GM23338 (cell line): ENCODE results near the gene LRMDA. TPM values are rescaled to one million over a fixed set of nuclear protein-coding genes. Genes with fewer than 3 reads are reported as not detected.

Source experiments
- ATAC-seq: fragments of 200-7000 bp; cut with Tn5 transposase; 3 replicates; pipeline ENCODE4 v1.9.1; 2020
- DNase-seq: peaks from one replicate; pipeline ENCODE4 v3.0.0-alpha.2; 2015; ENCODE audit warnings: low spot score
- H2AFZ ChIP-seq: fragments of 200-600 bp; sonication (generic); 2 replicates; pipeline ENCODE4 v1.8.0; 2016; ENCODE audit warnings: antibody characterized with exemption, mild to moderate bottlenecking, moderate library complexity
- H3F3A ChIP-seq: fragments of 200-600 bp; sonication (generic); replicated peaks from 2 replicates; pipeline ENCODE4 v1.8.0; 2017; ENCODE audit warnings: antibody characterized with exemption, mixed run types, low read depth
- H3K27ac ChIP-seq: fragments of 200-600 bp; sonication (generic); 2 replicates; pipeline ENCODE4 v1.6.1; 2016; ENCODE audit warnings: low read depth
- H3K27me3 ChIP-seq: fragments of 200-600 bp; sonication (generic); 2 replicates; pipeline ENCODE4 v1.8.0; 2016; ENCODE audit warnings: mild to moderate bottlenecking, mixed run types, moderate library complexity; ENCODE audit not compliant: insufficient read depth
- H3K36me3 ChIP-seq: fragments of 200-600 bp; sonication (generic); 2 replicates; pipeline ENCODE4 v1.8.0; 2016; ENCODE audit warnings: mild to moderate bottlenecking; ENCODE audit not compliant: insufficient read depth
- H3K4me1 ChIP-seq: fragments of 200-600 bp; sonication (generic); 2 replicates; pipeline ENCODE4 v1.8.0; 2016; ENCODE audit warnings: mild to moderate bottlenecking, moderate library complexity; ENCODE audit not compliant: insufficient read depth
- H3K4me2 ChIP-seq: fragments of 200-600 bp; sonication (generic); 2 replicates; pipeline ENCODE4 v1.7.1; 2017; ENCODE audit warnings: mixed run types
- H3K4me3 ChIP-seq: fragments of 200-600 bp; sonication (generic); 2 replicates; pipeline ENCODE4 v1.6.1; 2016; ENCODE audit warnings: mixed run types
- H3K79me2 ChIP-seq: fragments of 200-600 bp; sonication (generic); replicated peaks from 2 replicates; pipeline ENCODE4 v1.8.0; 2017; ENCODE audit warnings: mild to moderate bottlenecking; ENCODE audit not compliant: insufficient read depth
- H3K9me2 ChIP-seq: fragments of 200-600 bp; sonication (generic); 2 replicates; pipeline ENCODE4 v1.8.0; 2017; ENCODE audit not compliant: insufficient read depth
- H4K20me1 ChIP-seq: fragments of 200-600 bp; sonication (generic); replicated peaks from 2 replicates; pipeline ENCODE4 v1.8.0; 2017; ENCODE audit warnings: mild to moderate bottlenecking; ENCODE audit not compliant: insufficient read depth
- H3K27ac Mint-ChIP-seq: 2 replicates; pipeline ENCODE4 v1.8.0; 2020; ENCODE audit warnings: inconsistent platforms, mild to moderate bottlenecking, moderate library complexity, mixed read lengths
- H3K27me3 Mint-ChIP-seq: 3 replicates; pipeline ENCODE4 v1.8.0; 2022; ENCODE audit warnings: low read depth, mild to moderate bottlenecking, moderate library complexity, mixed read lengths, inconsistent platforms; ENCODE audit not compliant: insufficient read depth, poor library complexity
- H3K36me3 Mint-ChIP-seq: 3 replicates; pipeline ENCODE4 v1.8.0; 2021; ENCODE audit warnings: low read depth, mild to moderate bottlenecking, inconsistent platforms, moderate library complexity, mixed read lengths
- H3K4me1 Mint-ChIP-seq: 3 replicates; pipeline ENCODE4 v1.8.0; 2020; ENCODE audit warnings: mild to moderate bottlenecking, inconsistent platforms, mixed read lengths
- H3K4me3 Mint-ChIP-seq: 3 replicates; pipeline ENCODE4 v1.8.0; 2021; ENCODE audit warnings: moderate library complexity, mild to moderate bottlenecking, inconsistent platforms, mixed read lengths
- H3K9me3 Mint-ChIP-seq: 3 replicates; pipeline ENCODE4 v1.8.0; 2020; ENCODE audit warnings: moderate library complexity, mild to moderate bottlenecking, inconsistent platforms, mixed read lengths
- CREB1 ChIP-seq: fragments of 250-450 bp; sonication (Bioruptor Pico); IDR thresholded peaks from 2 replicates; pipeline ENCODE4 v1.5.0; 2020; ENCODE audit warnings: low read depth, mild to moderate bottlenecking, moderate library complexity
- EZH2 ChIP-seq: fragments of 200-600 bp; sonication (generic); IDR thresholded peaks from one replicate; pipeline ENCODE4 v1.8.0; 2017; ENCODE audit warnings: antibody characterized with exemption, mild to moderate bottlenecking, low read depth; ENCODE audit not compliant: unreplicated experiment
- EZH2phosphoT487 ChIP-seq: fragments of 200-600 bp; sonication (generic); IDR thresholded peaks from one replicate; pipeline ENCODE4 v1.8.1; 2018; ENCODE audit warnings: antibody characterized with exemption; ENCODE audit not compliant: unreplicated experiment
- JUNB ChIP-seq: IDR thresholded peaks from one replicate; pipeline ENCODE4 v1.6.1; 2016; ENCODE audit warnings: antibody characterized with exemption; ENCODE audit not compliant: unreplicated experiment
- NANOG ChIP-seq: IDR thresholded peaks from 2 replicates; pipeline ENCODE4 v1.6.1; 2016; ENCODE audit warnings: antibody characterized with exemption, borderline replicate concordance
- POLR2AphosphoS5 ChIP-seq: IDR thresholded peaks from 2 replicates; pipeline ENCODE4 v1.6.1; 2016; ENCODE audit warnings: antibody characterized with exemption, low read depth
- STAT1 ChIP-seq: IDR thresholded peaks from one replicate; pipeline ENCODE4 v1.6.1; 2016; ENCODE audit warnings: antibody characterized with exemption; ENCODE audit not compliant: unreplicated experiment
- ZNF114 ChIP-seq: fragments of 250-450 bp; sonication (Bioruptor Pico); IDR thresholded peaks from 2 replicates; pipeline ENCODE4 v1.5.0; 2020; ENCODE audit warnings: mild to moderate bottlenecking, moderate library complexity
- ZNF331 ChIP-seq: fragments of 250-450 bp; sonication (Bioruptor Pico); IDR thresholded peaks from 2 replicates; pipeline ENCODE4 v1.5.0; 2020; ENCODE audit warnings: low read depth, mild to moderate bottlenecking, moderate library complexity
- polyA plus RNA-seq: library from polyadenylated mRNA; unstranded; fragments of >200 nt; fragmentation: Nextera tagmentation; extraction: Ambion mirVana; gene quantifications from 2 replicates; pipeline ENCODE4 v1.2.1, GENCODE V29; 2016
- total RNA-seq: library from RNA; depleted of rRNA; stranded (reverse); fragments of >200 nt; shearing (Covaris generic); gene quantifications from 2 replicates; pipeline ENCODE4 v1.2.3, GENCODE V29; 2014
- TF ChIP-seq, protein P1 (sequence below): IDR thresholded peaks from one replicate; pipeline ENCODE4 v1.6.1; 2018; ENCODE audit warnings: antibody characterized with exemption; ENCODE audit not compliant: unreplicated experiment
- TF ChIP-seq, protein P2 (sequence below): fragments of 250-450 bp; sonication (Bioruptor Pico); IDR thresholded peaks from 2 replicates; pipeline ENCODE4 v1.5.0; 2020; ENCODE audit warnings: mild to moderate bottlenecking, moderate library complexity
- TF ChIP-seq, protein P3 (sequence below), 2 experiments: fragments of 200-600 bp in 1 of 2; sonication (generic) in 1 of 2; conservative IDR thresholded peaks; 2 replicates each; pipeline versions ENCODE4 v1.5.1 to v1.6.1; 2016 to 2017; ENCODE audit warnings: antibody characterized with exemption in 2 of 2, low read depth in 2 of 2, mild to moderate bottlenecking in 2 of 2, moderate library complexity in 1 of 2
- TF ChIP-seq, protein P4 (sequence below): IDR thresholded peaks from 2 replicates; pipeline ENCODE4 v1.6.1; 2016; ENCODE audit warnings: antibody characterized with exemption

Gene LRMDA
- total and polyA plus RNA-seq, 2 experiments from 2014 or later, result 0.90 to 1.8 TPM

DNA sequence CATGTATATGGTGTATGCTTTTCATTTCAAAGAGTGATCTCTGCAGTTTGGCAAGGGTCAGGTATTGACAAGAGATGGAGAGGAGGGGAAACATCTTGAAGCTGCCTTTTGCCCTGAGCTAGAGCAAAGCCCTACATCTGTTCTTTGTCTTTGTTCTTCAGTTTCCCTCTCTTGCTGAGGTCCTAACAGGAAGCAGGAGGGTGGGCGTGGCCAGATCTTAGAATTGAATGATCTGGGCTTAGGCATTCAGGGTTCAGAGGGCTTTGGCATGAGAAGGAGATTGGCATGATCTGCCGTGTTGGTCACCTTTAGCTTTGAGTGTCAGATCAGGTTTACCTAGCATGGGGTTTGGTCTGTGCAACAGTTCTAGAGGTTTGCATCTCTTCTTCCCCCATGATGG lies 41.3 kb downstream of the LRMDA start:
- ATAC-seq (no peak), DNase-seq (peak; percentile 25)
- Histone ChIP-seq H3K79me2 (no peaks in the 10 kb centered on the region), H2AFZ (no peak overlapping the region; the same call in 1 of the 2 replicates), H3K27ac (no peak overlapping the region), H3K4me1 (peaks cover 18% of the 10 kb centered on the region), H3K36me3 (no peaks in the 10 kb centered on the region), H3K4me2 (no peak overlapping the region), H4K20me1 (no peaks in the 10 kb centered on the region), H3K9me2 (peaks cover 14% of the 10 kb centered on the region; the same call in 1 of the 2 replicates), H3K4me3 (no peak overlapping the region), H3K27me3 (peaks cover 6% of the 10 kb centered on the region; the same call in 1 of the 2 replicates), H3F3A (no peaks in the 10 kb centered on the region)
- Mint-ChIP-seq H3K4me1 (peaks cover 20% of the 10 kb centered on the region), H3K27ac (no peak overlapping the region), H3K36me3 (no peaks in the 10 kb centered on the region), H3K27me3 (peaks cover 3% of the 10 kb centered on the region), H3K4me3 (no peak overlapping the region), H3K9me3 (no peaks in the 10 kb centered on the region; the same call in 2 of the 3 replicates)
- TF ChIP-seq, protein P1, sequence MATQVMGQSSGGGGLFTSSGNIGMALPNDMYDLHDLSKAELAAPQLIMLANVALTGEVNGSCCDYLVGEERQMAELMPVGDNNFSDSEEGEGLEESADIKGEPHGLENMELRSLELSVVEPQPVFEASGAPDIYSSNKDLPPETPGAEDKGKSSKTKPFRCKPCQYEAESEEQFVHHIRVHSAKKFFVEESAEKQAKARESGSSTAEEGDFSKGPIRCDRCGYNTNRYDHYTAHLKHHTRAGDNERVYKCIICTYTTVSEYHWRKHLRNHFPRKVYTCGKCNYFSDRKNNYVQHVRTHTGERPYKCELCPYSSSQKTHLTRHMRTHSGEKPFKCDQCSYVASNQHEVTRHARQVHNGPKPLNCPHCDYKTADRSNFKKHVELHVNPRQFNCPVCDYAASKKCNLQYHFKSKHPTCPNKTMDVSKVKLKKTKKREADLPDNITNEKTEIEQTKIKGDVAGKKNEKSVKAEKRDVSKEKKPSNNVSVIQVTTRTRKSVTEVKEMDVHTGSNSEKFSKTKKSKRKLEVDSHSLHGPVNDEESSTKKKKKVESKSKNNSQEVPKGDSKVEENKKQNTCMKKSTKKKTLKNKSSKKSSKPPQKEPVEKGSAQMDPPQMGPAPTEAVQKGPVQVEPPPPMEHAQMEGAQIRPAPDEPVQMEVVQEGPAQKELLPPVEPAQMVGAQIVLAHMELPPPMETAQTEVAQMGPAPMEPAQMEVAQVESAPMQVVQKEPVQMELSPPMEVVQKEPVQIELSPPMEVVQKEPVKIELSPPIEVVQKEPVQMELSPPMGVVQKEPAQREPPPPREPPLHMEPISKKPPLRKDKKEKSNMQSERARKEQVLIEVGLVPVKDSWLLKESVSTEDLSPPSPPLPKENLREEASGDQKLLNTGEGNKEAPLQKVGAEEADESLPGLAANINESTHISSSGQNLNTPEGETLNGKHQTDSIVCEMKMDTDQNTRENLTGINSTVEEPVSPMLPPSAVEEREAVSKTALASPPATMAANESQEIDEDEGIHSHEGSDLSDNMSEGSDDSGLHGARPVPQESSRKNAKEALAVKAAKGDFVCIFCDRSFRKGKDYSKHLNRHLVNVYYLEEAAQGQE, result no peak
- TF ChIP-seq, protein P2, sequence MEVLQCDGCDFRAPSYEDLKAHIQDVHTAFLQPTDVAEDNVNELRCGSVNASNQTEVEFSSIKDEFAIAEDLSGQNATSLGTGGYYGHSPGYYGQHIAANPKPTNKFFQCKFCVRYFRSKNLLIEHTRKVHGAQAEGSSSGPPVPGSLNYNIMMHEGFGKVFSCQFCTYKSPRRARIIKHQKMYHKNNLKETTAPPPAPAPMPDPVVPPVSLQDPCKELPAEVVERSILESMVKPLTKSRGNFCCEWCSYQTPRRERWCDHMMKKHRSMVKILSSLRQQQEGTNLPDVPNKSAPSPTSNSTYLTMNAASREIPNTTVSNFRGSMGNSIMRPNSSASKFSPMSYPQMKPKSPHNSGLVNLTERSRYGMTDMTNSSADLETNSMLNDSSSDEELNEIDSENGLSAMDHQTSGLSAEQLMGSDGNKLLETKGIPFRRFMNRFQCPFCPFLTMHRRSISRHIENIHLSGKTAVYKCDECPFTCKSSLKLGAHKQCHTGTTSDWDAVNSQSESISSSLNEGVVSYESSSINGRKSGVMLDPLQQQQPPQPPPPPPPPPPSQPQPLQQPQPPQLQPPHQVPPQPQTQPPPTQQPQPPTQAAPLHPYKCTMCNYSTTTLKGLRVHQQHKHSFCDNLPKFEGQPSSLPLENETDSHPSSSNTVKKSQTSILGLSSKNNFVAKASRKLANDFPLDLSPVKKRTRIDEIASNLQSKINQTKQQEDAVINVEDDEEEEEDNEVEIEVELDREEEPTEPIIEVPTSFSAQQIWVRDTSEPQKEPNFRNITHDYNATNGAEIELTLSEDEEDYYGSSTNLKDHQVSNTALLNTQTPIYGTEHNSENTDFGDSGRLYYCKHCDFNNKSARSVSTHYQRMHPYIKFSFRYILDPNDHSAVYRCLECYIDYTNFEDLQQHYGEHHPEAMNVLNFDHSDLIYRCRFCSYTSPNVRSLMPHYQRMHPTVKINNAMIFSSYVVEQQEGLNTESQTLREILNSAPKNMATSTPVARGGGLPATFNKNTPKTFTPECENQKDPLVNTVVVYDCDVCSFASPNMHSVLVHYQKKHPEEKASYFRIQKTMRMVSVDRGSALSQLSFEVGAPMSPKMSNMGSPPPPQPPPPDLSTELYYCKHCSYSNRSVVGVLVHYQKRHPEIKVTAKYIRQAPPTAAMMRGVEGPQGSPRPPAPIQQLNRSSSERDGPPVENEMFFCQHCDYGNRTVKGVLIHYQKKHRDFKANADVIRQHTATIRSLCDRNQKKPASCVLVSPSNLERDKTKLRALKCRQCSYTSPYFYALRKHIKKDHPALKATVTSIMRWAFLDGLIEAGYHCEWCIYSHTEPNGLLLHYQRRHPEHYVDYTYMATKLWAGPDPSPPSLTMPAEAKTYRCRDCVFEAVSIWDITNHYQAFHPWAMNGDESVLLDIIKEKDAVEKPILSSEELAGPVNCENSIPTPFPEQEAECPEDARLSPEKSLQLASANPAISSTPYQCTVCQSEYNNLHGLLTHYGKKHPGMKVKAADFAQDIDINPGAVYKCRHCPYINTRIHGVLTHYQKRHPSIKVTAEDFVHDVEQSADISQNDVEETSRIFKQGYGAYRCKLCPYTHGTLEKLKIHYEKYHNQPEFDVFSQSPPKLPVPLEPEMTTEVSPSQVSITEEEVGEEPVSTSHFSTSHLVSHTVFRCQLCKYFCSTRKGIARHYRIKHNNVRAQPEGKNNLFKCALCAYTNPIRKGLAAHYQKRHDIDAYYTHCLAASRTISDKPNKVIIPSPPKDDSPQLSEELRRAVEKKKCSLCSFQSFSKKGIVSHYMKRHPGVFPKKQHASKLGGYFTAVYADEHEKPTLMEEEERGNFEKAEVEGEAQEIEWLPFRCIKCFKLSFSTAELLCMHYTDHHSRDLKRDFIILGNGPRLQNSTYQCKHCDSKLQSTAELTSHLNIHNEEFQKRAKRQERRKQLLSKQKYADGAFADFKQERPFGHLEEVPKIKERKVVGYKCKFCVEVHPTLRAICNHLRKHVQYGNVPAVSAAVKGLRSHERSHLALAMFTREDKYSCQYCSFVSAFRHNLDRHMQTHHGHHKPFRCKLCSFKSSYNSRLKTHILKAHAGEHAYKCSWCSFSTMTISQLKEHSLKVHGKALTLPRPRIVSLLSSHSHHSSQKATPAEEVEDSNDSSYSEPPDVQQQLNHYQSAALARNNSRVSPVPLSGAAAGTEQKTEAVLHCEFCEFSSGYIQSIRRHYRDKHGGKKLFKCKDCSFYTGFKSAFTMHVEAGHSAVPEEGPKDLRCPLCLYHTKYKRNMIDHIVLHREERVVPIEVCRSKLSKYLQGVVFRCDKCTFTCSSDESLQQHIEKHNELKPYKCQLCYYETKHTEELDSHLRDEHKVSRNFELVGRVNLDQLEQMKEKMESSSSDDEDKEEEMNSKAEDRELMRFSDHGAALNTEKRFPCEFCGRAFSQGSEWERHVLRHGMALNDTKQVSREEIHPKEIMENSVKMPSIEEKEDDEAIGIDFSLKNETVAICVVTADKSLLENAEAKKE, result no peak
- TF ChIP-seq, protein P3, sequence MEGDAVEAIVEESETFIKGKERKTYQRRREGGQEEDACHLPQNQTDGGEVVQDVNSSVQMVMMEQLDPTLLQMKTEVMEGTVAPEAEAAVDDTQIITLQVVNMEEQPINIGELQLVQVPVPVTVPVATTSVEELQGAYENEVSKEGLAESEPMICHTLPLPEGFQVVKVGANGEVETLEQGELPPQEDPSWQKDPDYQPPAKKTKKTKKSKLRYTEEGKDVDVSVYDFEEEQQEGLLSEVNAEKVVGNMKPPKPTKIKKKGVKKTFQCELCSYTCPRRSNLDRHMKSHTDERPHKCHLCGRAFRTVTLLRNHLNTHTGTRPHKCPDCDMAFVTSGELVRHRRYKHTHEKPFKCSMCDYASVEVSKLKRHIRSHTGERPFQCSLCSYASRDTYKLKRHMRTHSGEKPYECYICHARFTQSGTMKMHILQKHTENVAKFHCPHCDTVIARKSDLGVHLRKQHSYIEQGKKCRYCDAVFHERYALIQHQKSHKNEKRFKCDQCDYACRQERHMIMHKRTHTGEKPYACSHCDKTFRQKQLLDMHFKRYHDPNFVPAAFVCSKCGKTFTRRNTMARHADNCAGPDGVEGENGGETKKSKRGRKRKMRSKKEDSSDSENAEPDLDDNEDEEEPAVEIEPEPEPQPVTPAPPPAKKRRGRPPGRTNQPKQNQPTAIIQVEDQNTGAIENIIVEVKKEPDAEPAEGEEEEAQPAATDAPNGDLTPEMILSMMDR (conservative IDR thresholded peaks at IDR 0.05; ENCODE audit: low read depth in 2 of 2), result no peak
- TF ChIP-seq NANOG (no peak), ZNF114 (no peak), JUNB (no peak), POLR2AphosphoS5 (no peak), EZH2 (no peak), EZH2phosphoT487 (no peak), STAT1 (no peak), CREB1 (CRISPR knock-in tag) (no peak), ZNF331 (no peak)
- TF ChIP-seq, protein P4, sequence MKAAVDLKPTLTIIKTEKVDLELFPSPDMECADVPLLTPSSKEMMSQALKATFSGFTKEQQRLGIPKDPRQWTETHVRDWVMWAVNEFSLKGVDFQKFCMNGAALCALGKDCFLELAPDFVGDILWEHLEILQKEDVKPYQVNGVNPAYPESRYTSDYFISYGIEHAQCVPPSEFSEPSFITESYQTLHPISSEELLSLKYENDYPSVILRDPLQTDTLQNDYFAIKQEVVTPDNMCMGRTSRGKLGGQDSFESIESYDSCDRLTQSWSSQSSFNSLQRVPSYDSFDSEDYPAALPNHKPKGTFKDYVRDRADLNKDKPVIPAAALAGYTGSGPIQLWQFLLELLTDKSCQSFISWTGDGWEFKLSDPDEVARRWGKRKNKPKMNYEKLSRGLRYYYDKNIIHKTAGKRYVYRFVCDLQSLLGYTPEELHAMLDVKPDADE, result no peak
